HCT116 (cell line): Measurements from ENCODE around the gene MYBPH. TPM values are rescaled to one million over a fixed set of nuclear protein-coding genes. Genes with fewer than 3 reads are reported as not detected.

Experiments used
- ATAC-seq: fragments of 200-7000 bp; cut with Tn5 transposase; 2 replicates; pipeline ENCODE4 v1.9.1; 2020; ENCODE audit warnings: mild to moderate bottlenecking, moderate library complexity
- BruUV-seq: library from RNA; stranded (reverse); fragments of 400-500 nt; replicated peaks from 2 replicates; lab custom pipeline; 2021; lab: Mats Ljungman, UMichigan
- CTCF ChIA-PET: fragments of 300-600 bp; sonication (Branson Sonifier 250); formaldehyde crosslinking; loops from one replicate; lab custom pipeline; 2021; ENCODE audit warnings: antibody characterized with exemption; lab: Charles Lee
- POLR2A ChIA-PET: fragments of 300-600, 350-600 bp; sonication (Branson Sonifier 250); formaldehyde crosslinking; loops from one replicate; lab custom pipeline; 2021; ENCODE audit warnings: antibody characterized with exemption; lab: Charles Lee
- RAD21 ChIA-PET, 2 experiments: fragments of 300-600 bp; sonication (Branson Sonifier 250); formaldehyde crosslinking; loops; one replicate each; lab custom pipeline; 2023; ENCODE audit warnings: low total read pairs in 2 of 2; ENCODE audit not compliant: uncharacterized antibody in 2 of 2, unreplicated experiment in 2 of 2, low non-redundant PET in 1 of 2; lab: Charles Lee
- DNase-seq: peaks from one replicate; pipeline ENCODE4 v3.0.0-alpha.2; 2010; ENCODE audit warnings: low read depth, low spot score
- H2AFZ ChIP-seq: fragments of 200-600 bp; shearing (Covaris generic), sonication (generic); 2 replicates; pipeline ENCODE4 v1.6.1; 2017; ENCODE audit warnings: low read depth, mixed run types, mixed read lengths, antibody characterized with exemption, low read length; ENCODE audit not compliant: poor library complexity, severe bottlenecking
- H3K27ac ChIP-seq: 2 replicates; pipeline ENCODE4 v1.5.1; 2012; ENCODE audit warnings: low read depth, low read length
- H3K27me3 ChIP-seq: fragments of 200-600 bp; sonication (generic); 2 replicates; pipeline ENCODE4 v1.6.1; 2016; ENCODE audit warnings: mixed run types, low read length, mixed read lengths; ENCODE audit not compliant: insufficient read depth
- H3K36me3 ChIP-seq, 2 experiments: fragments of 200-500 bp in 1 of 2; fragments of 200-600 bp in 1 of 2; sonication (Bioruptor generic) in 1 of 2; sonication (generic) in 1 of 2; 2 replicates each; pipeline versions ENCODE4 v1.5.1 to v1.6.1; 2014 to 2016; ENCODE audit warnings: low read length in 2 of 2, inconsistent platforms in 1 of 2, mixed read lengths in 1 of 2, mixed run types in 1 of 2; ENCODE audit not compliant: insufficient read depth in 2 of 2, control insufficient read depth in 1 of 2
- H3K4me1 ChIP-seq, 2 experiments: fragments of 200-600 bp in 1 of 2; sonication (generic) in 1 of 2; 2 replicates each; pipeline versions ENCODE4 v1.5.1 to v1.6.1; 2012 to 2017; ENCODE audit warnings: low read length in 2 of 2, inconsistent platforms in 1 of 2, mild to moderate bottlenecking in 1 of 2, mixed read lengths in 1 of 2, mixed run types in 1 of 2, moderate library complexity in 1 of 2; ENCODE audit not compliant: insufficient read depth in 2 of 2, control insufficient read depth in 1 of 2
- H3K4me2 ChIP-seq: fragments of 200-600 bp; sonication (generic); 2 replicates; pipeline ENCODE4 v1.6.1; 2017; ENCODE audit warnings: mixed run types, low read length, mixed read lengths
- H3K4me3 ChIP-seq, 2 experiments: fragments of 200-600 bp in 1 of 2; sonication (generic) in 1 of 2; replicated peaks in 1 of 2; 2 replicates each; pipeline ENCODE4 v1.5.1; 2011 to 2016; ENCODE audit warnings: low read length in 2 of 2, control low read depth in 1 of 2, low read depth in 1 of 2, mild to moderate bottlenecking in 1 of 2, mixed read lengths in 1 of 2, mixed run types in 1 of 2
- H3K79me2 ChIP-seq: fragments of 200-600 bp; sonication (generic); 2 replicates; pipeline ENCODE4 v1.6.1; 2017; ENCODE audit warnings: mild to moderate bottlenecking, mixed run types, low read length, moderate library complexity, mixed read lengths; ENCODE audit not compliant: insufficient read depth
- H3K9ac ChIP-seq: fragments of 200-600 bp; sonication (generic); 2 replicates; pipeline ENCODE4 v1.6.1; 2016; ENCODE audit warnings: low read length, mixed read lengths
- H3K9me2 ChIP-seq: fragments of 200-600 bp; sonication (generic), shearing (Covaris generic); 2 replicates; pipeline ENCODE4 v1.6.1; 2017; ENCODE audit warnings: mixed run types, mild to moderate bottlenecking, moderate library complexity; ENCODE audit not compliant: insufficient read depth
- H3K9me3 ChIP-seq, 2 experiments: fragments of 200-500 bp in 1 of 2; fragments of 200-600 bp in 1 of 2; sonication (Bioruptor generic) in 1 of 2; sonication (generic) in 1 of 2; 2 replicates each; pipeline ENCODE4 v1.6.1; 2014 to 2017; ENCODE audit warnings: low read length in 2 of 2, mixed read lengths in 2 of 2, inconsistent platforms in 1 of 2, low read depth in 1 of 2, mild to moderate bottlenecking in 1 of 2, mixed run types in 1 of 2, moderate library complexity in 1 of 2; ENCODE audit not compliant: control insufficient read depth in 1 of 2, insufficient read depth in 1 of 2
- H4K20me1 ChIP-seq: fragments of 200-600 bp; sonication (generic), shearing (Covaris generic); 2 replicates; pipeline ENCODE4 v1.6.1; 2017; ENCODE audit warnings: mixed run types, mild to moderate bottlenecking, moderate library complexity; ENCODE audit not compliant: insufficient read depth
- CEBPB ChIP-seq: IDR thresholded peaks from 2 replicates; pipeline ENCODE4 v1.6.1; 2012; ENCODE audit warnings: low read depth
- CTCF ChIP-seq, 3 experiments: fragments of 200-600 bp in 1 of 3; sonication (generic) in 1 of 3; IDR thresholded peaks in 2 of 3; conservative IDR thresholded peaks in 1 of 3; 2 replicates each; pipeline ENCODE4 v1.5.1; 2012 to 2017; ENCODE audit warnings: low read depth in 2 of 3, low read length in 2 of 3, antibody characterized with exemption in 1 of 3, borderline replicate concordance in 1 of 3, control low read depth in 1 of 3, mild to moderate bottlenecking in 1 of 3, mixed read lengths in 1 of 3, mixed run types in 1 of 3, moderate library complexity in 1 of 3; ENCODE audit not compliant: insufficient read depth in 1 of 3
- EGR1 ChIP-seq: IDR thresholded peaks from 2 replicates; pipeline ENCODE4 v1.6.1; 2012; ENCODE audit warnings: low read depth
- EZH2 ChIP-seq: fragments of 200-600 bp; sonication (generic); IDR thresholded peaks from 2 replicates; pipeline ENCODE4 v1.6.1; 2017; ENCODE audit warnings: antibody characterized with exemption, mixed run types
- EZH2phosphoT487 ChIP-seq: fragments of 200-600 bp; IDR thresholded peaks from 2 replicates; pipeline ENCODE4 v1.6.1; 2018; ENCODE audit warnings: antibody characterized with exemption, borderline replicate concordance
- JUND ChIP-seq: IDR thresholded peaks from 2 replicates; pipeline ENCODE4 v1.6.1; 2012
- MAX ChIP-seq: IDR thresholded peaks from 2 replicates; pipeline ENCODE4 v1.6.1; 2012
- POLR2A ChIP-seq: IDR thresholded peaks from 2 replicates; pipeline ENCODE4 v1.7.0; 2011; ENCODE audit warnings: borderline replicate concordance; ENCODE audit not compliant: insufficient read depth, insufficient read length; ENCODE audit errors: extremely low read depth
- SIN3A ChIP-seq: IDR thresholded peaks from 2 replicates; pipeline ENCODE4 v1.6.1; 2012; ENCODE audit warnings: low read depth
- SP1 ChIP-seq: IDR thresholded peaks from 2 replicates; pipeline ENCODE4 v1.6.1; 2012; ENCODE audit warnings: low read depth
- SRF ChIP-seq: IDR thresholded peaks from 2 replicates; pipeline ENCODE4 v1.6.1; 2012; ENCODE audit warnings: low read depth
- TCF7L2 ChIP-seq: IDR thresholded peaks from 2 replicates; pipeline ENCODE4 v1.7.0; 2011; ENCODE audit warnings: borderline replicate concordance, inconsistent platforms; ENCODE audit not compliant: insufficient read depth, insufficient read length; ENCODE audit errors: extremely low read depth
- YY1 ChIP-seq: IDR thresholded peaks from 2 replicates; pipeline ENCODE4 v1.6.1; 2011; ENCODE audit warnings: low read length, low read depth, moderate library complexity, mild to moderate bottlenecking; ENCODE audit not compliant: insufficient replicate concordance; ENCODE audit errors: extremely low read depth
- ZNF274 ChIP-seq: fragments of 200-500 bp; sonication (Bioruptor generic); IDR thresholded peaks from 2 replicates; pipeline ENCODE4 v1.6.1; 2014; ENCODE audit warnings: mild to moderate bottlenecking, low read depth, low read length, inconsistent platforms
- intact Hi-C: fragments of 100-400 bp; cut with micrococcal nuclease; formaldehyde crosslinking; loops from 2 replicates; pipeline ENCODE4 v1.10.0; 2022
- total RNA-seq: library from RNA; stranded (reverse); gene quantifications from one replicate; pipeline ENCODE4 v1.2.1, GENCODE V29; 2021; ENCODE audit not compliant: unreplicated experiment

MYBPH gene
- total RNA-seq, 1 experiment from 2014 or later = 0.22 TPM

- CTCF ChIA-PET = interaction anchor here (1.2 kb wide), 1 partner anchor 101 kb away, joined by 3 read pairs; no protein-coding TSS in a partner anchor
- Histone ChIP-seq H3K4me1 (peaks cover 0 to 12% of the 10 kb centered on the region in 2 experiments; a peak in 1 of 4 replicates), H3K9ac (no peak overlapping the region), H3K27me3 (peaks cover 8% of the 10 kb centered on the region; the same call in 1 of the 2 replicates), H3K4me2 (no peak overlapping the region), H3K27ac (no peak overlapping the region), H4K20me1 (no peaks in the 10 kb centered on the region), H3K4me3 (no peak overlapping the region), H3K9me2 (no peaks in the 10 kb centered on the region), H3K79me2 (no peaks in the 10 kb centered on the region), H3K36me3 (no peaks in the 10 kb centered on the region), H2AFZ (no peak overlapping the region), H3K9me3 (no peaks in the 10 kb centered on the region)
- POLR2A ChIA-PET = no interaction called here
- TF ChIP-seq YY1 (no peak), SP1 (no peak), CTCF (IDR thresholded peaks at IDR 0.05 in 2 of 3, conservative IDR thresholded peaks at IDR 0.05 in 1 of 3; ENCODE audit: borderline replicate concordance in 1 of 3, insufficient read depth in 1 of 3, low read depth in 2 of 3, low read length in 2 of 3) (no peak)
- RAD21 ChIA-PET = interaction anchor here in 1 of 2 experiments (0.7 kb wide), 1 partner anchor 179 kb away, joined by 3 read pairs; no protein-coding TSS in a partner anchor
- intact Hi-C loops = no loop called here
- ATAC-seq (no peak), DNase-seq (no peak)
- no TSS peak for BruUV-seq
Measured at GRCh38 chr1:203219171-203219570, 43.5 kb upstream of the MYBPH start.

- Histone ChIP-seq H3K4me3 (no peak overlapping the region), H4K20me1 (no peaks in the 10 kb centered on the region), H3K9me3 (no peaks in the 10 kb centered on the region), H3K36me3 (no peaks in the 10 kb centered on the region), H3K27me3 (no peaks in the 10 kb centered on the region), H3K4me1 (peaks cover 0 to 12% of the 10 kb centered on the region in 2 experiments; a peak in 1 of 4 replicates), H3K79me2 (no peaks in the 10 kb centered on the region), H3K9ac (no peak overlapping the region), H3K27ac (no peak overlapping the region), H3K4me2 (no peak overlapping the region), H2AFZ (no peak overlapping the region), H3K9me2 (no peaks in the 10 kb centered on the region)
- intact Hi-C loops = loop anchor here (2.0 kb wide), 1 partner anchor 187 kb away; no protein-coding TSS in a partner anchor
- no TSS peak for BruUV-seq
- RAD21 ChIA-PET = interaction anchor here in 1 of 2 experiments (2.7 to 2.8 kb wide), 2 partner anchors 100 to 178 kb away, joined by 18 to 19 read pairs; no protein-coding TSS in a partner anchor
- ATAC-seq (no peak), DNase-seq (no peak)
- POLR2A ChIA-PET = no interaction called here
- no peak for TF ChIP-seq JUND
- TF ChIP-seq CTCF (IDR thresholded peaks at IDR 0.05 in 2 of 3, conservative IDR thresholded peaks at IDR 0.05 in 1 of 3; ENCODE audit: borderline replicate concordance in 1 of 3, insufficient read depth in 1 of 3, low read depth in 2 of 3, low read length in 2 of 3) = no peak
- TF ChIP-seq ZNF274 = no peak
- TF ChIP-seq EZH2phosphoT487 = no peak
- TF ChIP-seq MAX = no peak
- no peak for TF ChIP-seq SRF
- no peak for TF ChIP-seq POLR2A
- TF ChIP-seq CEBPB = no peak
- TF ChIP-seq EZH2 = no peak
- no peak for TF ChIP-seq YY1
- no peak for TF ChIP-seq EGR1
- TF ChIP-seq TCF7L2 = no peak
- no peak for TF ChIP-seq SIN3A
- CTCF ChIA-PET = interaction anchor here (0.9 to 4.2 kb wide), 4 partner anchors 45 to 177 kb away, joined by 4 to 111 read pairs (median 50); no protein-coding TSS in a partner anchor
Measured at GRCh38 chr1:203217668-203218067, 42.0 kb upstream of the MYBPH start.
